ENCODE measurements around the gene MED22.

Gene MED22

GRCh38 chr9:133387680-133388079 is 39.7 kb upstream of the MED22 start:
- FAIRE-seq (no peak), DNase-seq (ENCODE audit: insufficient read length, low spot score) (no peak)
- TF ChIP-seq TAF1 (IDR thresholded peaks at IDR 0.05; ENCODE audit: low read depth, low read length) (no peak), POLR2AphosphoS5 (IDR thresholded peaks at IDR 0.05; ENCODE audit: low read depth, low read length) (no peak), POLR2A (IDR thresholded peaks at IDR 0.05; ENCODE audit: low read depth, low read length) (no peak), PAX5 (IDR thresholded peaks at IDR 0.05; ENCODE audit: insufficient read depth, low read length, severe bottlenecking) (no peak), SPI1 (IDR thresholded peaks at IDR 0.05; ENCODE audit: low read depth, low read length) (no peak), POU2F2 (IDR thresholded peaks at IDR 0.05; ENCODE audit: low read depth, low read length) (no peak)

GRCh38 chr9:133386338-133386737 is 38.4 kb upstream of the MED22 start:
- TF ChIP-seq PAX5 (IDR thresholded peaks at IDR 0.05; ENCODE audit: insufficient read depth, low read length, severe bottlenecking) (no peak), POU2F2 (IDR thresholded peaks at IDR 0.05; ENCODE audit: low read depth, low read length) (no peak), TAF1 (IDR thresholded peaks at IDR 0.05; ENCODE audit: low read depth, low read length) (no peak), SPI1 (IDR thresholded peaks at IDR 0.05; ENCODE audit: low read depth, low read length) (no peak), POLR2A (IDR thresholded peaks at IDR 0.05; ENCODE audit: low read depth, low read length) (no peak), POLR2AphosphoS5 (IDR thresholded peaks at IDR 0.05; ENCODE audit: low read depth, low read length) (no peak)
- FAIRE-seq (no peak), DNase-seq (ENCODE audit: insufficient read length, low spot score) (no peak)

GRCh38 chr9:133385452-133385851 is 37.5 kb upstream of the MED22 start:
- no peak for TF ChIP-seq POLR2A (IDR thresholded peaks at IDR 0.05; ENCODE audit: low read depth, low read length)
- no peak for TF ChIP-seq TAF1 (IDR thresholded peaks at IDR 0.05; ENCODE audit: low read depth, low read length)
- no peak for TF ChIP-seq POLR2AphosphoS5 (IDR thresholded peaks at IDR 0.05; ENCODE audit: low read depth, low read length)
- no peak for TF ChIP-seq PAX5 (IDR thresholded peaks at IDR 0.05; ENCODE audit: insufficient read depth, low read length, severe bottlenecking)
- TF ChIP-seq POU2F2 (IDR thresholded peaks at IDR 0.05; ENCODE audit: low read depth, low read length): no peak
- no peak for DNase-seq (ENCODE audit: insufficient read length, low spot score)
- FAIRE-seq: no peak

- TF ChIP-seq POU2F2 (IDR thresholded peaks at IDR 0.05; ENCODE audit: low read depth, low read length): no peak
- TF ChIP-seq PAX5 (IDR thresholded peaks at IDR 0.05; ENCODE audit: insufficient read depth, low read length, severe bottlenecking): no peak
- TF ChIP-seq POLR2A (IDR thresholded peaks at IDR 0.05; ENCODE audit: low read depth, low read length): no peak
- TF ChIP-seq POLR2AphosphoS5 (IDR thresholded peaks at IDR 0.05; ENCODE audit: low read depth, low read length): no peak
- no peak for TF ChIP-seq TAF1 (IDR thresholded peaks at IDR 0.05; ENCODE audit: low read depth, low read length)
- TF ChIP-seq SPI1 (IDR thresholded peaks at IDR 0.05; ENCODE audit: low read depth, low read length): no peak
- DNase-seq (ENCODE audit: insufficient read length, low spot score) (no peak), FAIRE-seq (no peak)
These were observed 36.9 kb upstream of the MED22 start for GRCh38 chr9:133384736-133385321.

GRCh38 chr9:133383438-133383837 is 35.5 kb upstream of the MED22 start:
- no peak for TF ChIP-seq POU2F2 (IDR thresholded peaks at IDR 0.05; ENCODE audit: low read depth, low read length)
- no peak for TF ChIP-seq TAF1 (IDR thresholded peaks at IDR 0.05; ENCODE audit: low read depth, low read length)
- TF ChIP-seq SPI1 (IDR thresholded peaks at IDR 0.05; ENCODE audit: low read depth, low read length): no peak
- TF ChIP-seq POLR2A (IDR thresholded peaks at IDR 0.05; ENCODE audit: low read depth, low read length): no peak
- no peak for TF ChIP-seq PAX5 (IDR thresholded peaks at IDR 0.05; ENCODE audit: insufficient read depth, low read length, severe bottlenecking)
- TF ChIP-seq POLR2AphosphoS5 (IDR thresholded peaks at IDR 0.05; ENCODE audit: low read depth, low read length): no peak
- FAIRE-seq (no peak), DNase-seq (ENCODE audit: insufficient read length, low spot score) (no peak)

GRCh38 chr9:133382507-133383141 is 34.7 kb upstream of the MED22 start:
- FAIRE-seq (no peak), DNase-seq (ENCODE audit: insufficient read length, low spot score) (no peak)
- TF ChIP-seq PAX5 (IDR thresholded peaks at IDR 0.05; ENCODE audit: insufficient read depth, low read length, severe bottlenecking) (no peak), POLR2AphosphoS5 (IDR thresholded peaks at IDR 0.05; ENCODE audit: low read depth, low read length) (no peak), TAF1 (IDR thresholded peaks at IDR 0.05; ENCODE audit: low read depth, low read length) (no peak), POU2F2 (IDR thresholded peaks at IDR 0.05; ENCODE audit: low read depth, low read length) (no peak), SPI1 (IDR thresholded peaks at IDR 0.05; ENCODE audit: low read depth, low read length) (no peak), POLR2A (IDR thresholded peaks at IDR 0.05; ENCODE audit: low read depth, low read length) (no peak)

GRCh38 chr9:133380734-133381133 is 32.8 kb upstream of the MED22 start:
- FAIRE-seq: no peak
- no peak for DNase-seq (ENCODE audit: insufficient read length, low spot score)
- no peak for TF ChIP-seq POLR2A (IDR thresholded peaks at IDR 0.05; ENCODE audit: low read depth, low read length)
- no peak for TF ChIP-seq POU2F2 (IDR thresholded peaks at IDR 0.05; ENCODE audit: low read depth, low read length)
- no peak for TF ChIP-seq TAF1 (IDR thresholded peaks at IDR 0.05; ENCODE audit: low read depth, low read length)
- no peak for TF ChIP-seq SPI1 (IDR thresholded peaks at IDR 0.05; ENCODE audit: low read depth, low read length)
- no peak for TF ChIP-seq PAX5 (IDR thresholded peaks at IDR 0.05; ENCODE audit: insufficient read depth, low read length, severe bottlenecking)
- TF ChIP-seq POLR2AphosphoS5 (IDR thresholded peaks at IDR 0.05; ENCODE audit: low read depth, low read length): no peak

GRCh38 chr9:133379153-133380086 is 31.5 kb upstream of the MED22 start:
- FAIRE-seq (no peak), DNase-seq (ENCODE audit: insufficient read length, low spot score) (no peak)
- TF ChIP-seq POLR2AphosphoS5 (IDR thresholded peaks at IDR 0.05; ENCODE audit: low read depth, low read length) (no peak), PAX5 (IDR thresholded peaks at IDR 0.05; ENCODE audit: insufficient read depth, low read length, severe bottlenecking) (no peak), SPI1 (IDR thresholded peaks at IDR 0.05; ENCODE audit: low read depth, low read length) (no peak), POU2F2 (IDR thresholded peaks at IDR 0.05; ENCODE audit: low read depth, low read length) (no peak), TAF1 (IDR thresholded peaks at IDR 0.05; ENCODE audit: low read depth, low read length) (no peak), POLR2A (IDR thresholded peaks at IDR 0.05; ENCODE audit: low read depth, low read length) (no peak)

All from GM12891 (cell line).